IMR-90 (cell line): ENCODE results near the gene CXCL11. TPM values are rescaled to one million over a fixed set of nuclear protein-coding genes. Genes with fewer than 3 reads are reported as not detected.

Experiments used
- ATAC-seq: fragments of 200-7000 bp; cut with Tn5 transposase; 2 replicates; pipeline ENCODE4 v1.9.1; 2020; ENCODE audit warnings: low read depth, mild to moderate bottlenecking, moderate library complexity
- BruUV-seq: library from RNA; stranded (reverse); fragments of 400-500 nt; replicated peaks from 2 replicates; lab custom pipeline; 2021; lab: Mats Ljungman, UMichigan
- CTCF ChIA-PET: fragments of 300-600 bp; formaldehyde crosslinking; extraction: SDS; loops from one replicate; lab custom pipeline; 2021; ENCODE audit warnings: antibody characterized with exemption; lab: Yijun Ruan, JAX
- POLR2A ChIA-PET: fragments of 300-600 bp; sonication (Branson Sonifier 250); formaldehyde crosslinking; loops from one replicate; lab custom pipeline; 2022; ENCODE audit warnings: antibody characterized with exemption; ENCODE audit not compliant: unreplicated experiment; lab: Charles Lee
- DNase-seq: peaks from one replicate; pipeline ENCODE4 v3.0.0; 2013
- H2AFZ ChIP-seq: replicated peaks from 2 replicates; pipeline ENCODE3; 2013; ENCODE audit warnings: low read length, mild to moderate bottlenecking; ENCODE audit not compliant: poor library complexity
- H2AK5ac ChIP-seq: 2 replicates; pipeline ENCODE4 v1.6.1; 2013; ENCODE audit warnings: low read depth, low read length, inconsistent platforms
- H2AK9ac ChIP-seq: replicated peaks from 2 replicates; pipeline ENCODE3; 2013; ENCODE audit warnings: mild to moderate bottlenecking, low read depth, low read length, moderate library complexity; ENCODE audit not compliant: poor library complexity
- H2BK120ac ChIP-seq: 2 replicates; pipeline ENCODE4 v1.6.1; 2013; ENCODE audit warnings: low read depth, low read length, inconsistent platforms
- H2BK15ac ChIP-seq: 3 replicates; pipeline ENCODE4 v1.6.1; 2013; ENCODE audit warnings: low read depth, low read length, inconsistent platforms
- H2BK20ac ChIP-seq: 2 replicates; pipeline ENCODE4 v1.6.1; 2013; ENCODE audit warnings: low read depth, mild to moderate bottlenecking, inconsistent platforms, low read length, moderate library complexity
- H2BK5ac ChIP-seq: 2 replicates; pipeline ENCODE4 v1.6.1; 2013; ENCODE audit warnings: mild to moderate bottlenecking, low read depth, low read length, inconsistent platforms; ENCODE audit not compliant: poor library complexity, severe bottlenecking
- H3K14ac ChIP-seq: replicated peaks from 2 replicates; pipeline ENCODE4 v1.6.1; 2013; ENCODE audit warnings: low read depth, low read length, inconsistent platforms
- H3K18ac ChIP-seq: 2 replicates; pipeline ENCODE4 v1.6.1; 2013; ENCODE audit warnings: low read depth, low read length, control low read depth
- H3K23ac ChIP-seq: 2 replicates; pipeline ENCODE4 v1.6.1; 2013; ENCODE audit warnings: low read depth, low read length, inconsistent platforms
- H3K27ac ChIP-seq: 2 replicates; pipeline ENCODE4 v1.5.1; 2013; ENCODE audit warnings: mild to moderate bottlenecking, control low read depth, low read length; ENCODE audit not compliant: insufficient read depth
- H3K27me3 ChIP-seq: 2 replicates; pipeline ENCODE4 v1.6.1; 2013; ENCODE audit warnings: low read length; ENCODE audit not compliant: control insufficient read depth, insufficient read depth
- H3K36me3 ChIP-seq: 2 replicates; pipeline ENCODE4 v1.6.1; 2013; ENCODE audit warnings: low read length, mixed read lengths; ENCODE audit not compliant: control insufficient read depth, insufficient read depth
- H3K4ac ChIP-seq: 2 replicates; pipeline ENCODE4 v1.6.1; 2013; ENCODE audit warnings: low read depth, low read length, inconsistent platforms
- H3K4me1 ChIP-seq: 2 replicates; pipeline ENCODE4 v1.6.1; 2013; ENCODE audit warnings: low read length, mixed read lengths; ENCODE audit not compliant: control insufficient read depth, insufficient read depth
- H3K4me2 ChIP-seq: 2 replicates; pipeline ENCODE4 v1.6.1; 2013; ENCODE audit warnings: low read depth, mild to moderate bottlenecking, control low read depth, low read length, moderate library complexity
- H3K4me3 ChIP-seq: 2 replicates; pipeline ENCODE4 v1.5.1; 2013; ENCODE audit warnings: low read depth, mild to moderate bottlenecking, control low read depth, low read length, moderate library complexity; ENCODE audit not compliant: insufficient read depth
- H3K56ac ChIP-seq: 2 replicates; pipeline ENCODE4 v1.6.1; 2013; ENCODE audit warnings: low read length, inconsistent platforms; ENCODE audit not compliant: insufficient read depth; ENCODE audit errors: extremely low read depth
- H3K79me1 ChIP-seq, 2 experiments: 2 replicates each; pipeline ENCODE4 v1.6.1; 2013; ENCODE audit warnings: low read length in 2 of 2, inconsistent platforms in 1 of 2, low read depth in 1 of 2
- H3K9ac ChIP-seq: 2 replicates; pipeline ENCODE4 v1.6.1; 2013; ENCODE audit warnings: low read depth, low read length, control low read depth
- H3K9me1 ChIP-seq: 2 replicates; pipeline ENCODE4 v1.6.1; 2013; ENCODE audit warnings: low read length, inconsistent platforms; ENCODE audit not compliant: insufficient read depth
- H3K9me3 ChIP-seq: 2 replicates; pipeline ENCODE4 v1.6.1; 2013; ENCODE audit warnings: low read length; ENCODE audit not compliant: control insufficient read depth, insufficient read depth
- H4K20me1 ChIP-seq: 2 replicates; pipeline ENCODE4 v1.6.1; 2013; ENCODE audit warnings: low read length, inconsistent platforms; ENCODE audit not compliant: insufficient read depth
- H4K5ac ChIP-seq: 2 replicates; pipeline ENCODE4 v1.6.1; 2013; ENCODE audit warnings: mild to moderate bottlenecking, low read depth, low read length, control low read depth
- H4K8ac ChIP-seq, 2 experiments: 2 replicates each; pipeline ENCODE4 v1.6.1; 2013; ENCODE audit warnings: low read depth in 2 of 2, low read length in 2 of 2, control low read depth in 1 of 2, inconsistent platforms in 1 of 2
- H4K91ac ChIP-seq: 2 replicates; pipeline ENCODE4 v1.6.1; 2013; ENCODE audit warnings: low read depth, low read length, inconsistent platforms; ENCODE audit not compliant: insufficient read depth
- BHLHE40 ChIP-seq: fragments of 150-350 bp; IDR thresholded peaks from 2 replicates; pipeline ENCODE4 v1.6.1; 2016; ENCODE audit warnings: mild to moderate bottlenecking, low read depth, low read length
- CEBPB ChIP-seq: IDR thresholded peaks from 2 replicates; pipeline ENCODE4 v1.6.1; 2012; ENCODE audit warnings: low read depth, low read length, improper control_type of control experiment
- CHD1 ChIP-seq: IDR thresholded peaks from 2 replicates; pipeline ENCODE4 v1.6.1; 2012; ENCODE audit warnings: low read depth, low read length, improper control_type of control experiment
- ELK1 ChIP-seq: fragments of 150-350 bp; IDR thresholded peaks from 2 replicates; pipeline ENCODE4 v1.6.1; 2016; ENCODE audit warnings: low read depth, mild to moderate bottlenecking, low read length, moderate library complexity, borderline replicate concordance
- FOS ChIP-seq: fragments of 150-350 bp; IDR thresholded peaks from 2 replicates; pipeline ENCODE4 v1.6.1; 2016; ENCODE audit warnings: low read depth, low read length
- MAFK ChIP-seq: IDR thresholded peaks from 2 replicates; pipeline ENCODE4 v1.6.1; 2012; ENCODE audit warnings: low read depth, low read length, improper control_type of control experiment
- MAZ ChIP-seq: IDR thresholded peaks from 2 replicates; pipeline ENCODE4 v1.6.1; 2012; ENCODE audit warnings: low read depth, mild to moderate bottlenecking, low read length, improper control_type of control experiment, moderate library complexity, borderline replicate concordance
- MXI1 ChIP-seq: IDR thresholded peaks from 2 replicates; pipeline ENCODE4 v1.6.1; 2012; ENCODE audit warnings: low read depth, mild to moderate bottlenecking, low read length, moderate library complexity, borderline replicate concordance
- NFE2L2 ChIP-seq: fragments of 150-350 bp; IDR thresholded peaks from 2 replicates; pipeline ENCODE4 v1.6.1; 2016; ENCODE audit warnings: low read depth, mild to moderate bottlenecking, low read length
- RAD21 ChIP-seq: IDR thresholded peaks from 2 replicates; pipeline ENCODE4 v1.6.1; 2012; ENCODE audit warnings: low read length, improper control_type of control experiment
- RCOR1 ChIP-seq: IDR thresholded peaks from 2 replicates; pipeline ENCODE4 v1.6.1; 2012; ENCODE audit warnings: mild to moderate bottlenecking, low read length, improper control_type of control experiment; ENCODE audit not compliant: insufficient replicate concordance
- RFX5 ChIP-seq: IDR thresholded peaks from 2 replicates; pipeline ENCODE4 v1.8.0; 2012; ENCODE audit warnings: low read depth, mild to moderate bottlenecking, low read length, moderate library complexity
- SMC3 ChIP-seq: fragments of 150-350 bp; IDR thresholded peaks from 2 replicates; pipeline ENCODE4 v1.6.1; 2016; ENCODE audit warnings: low read depth, mild to moderate bottlenecking, antibody characterized with exemption, low read length, moderate library complexity
- WGBS, 2 experiments: methylation state at CpG; one replicate each; pipeline versions ENCODE4 v1.1.5 to v1.1.7; 2013; ENCODE audit warnings: missing lambda C conversion rate in 2 of 2; ENCODE audit not compliant: insufficient read length in 1 of 2; ENCODE audit errors: extremely low coverage in 2 of 2; 5-methylcytosine and 5-hydroxymethylcytosine counted together
- dilution Hi-C: fragments of 300-500 bp; cut with HindIII; formaldehyde crosslinking; loops from one replicate; pipeline ENCODE4 v1.14.3; 2018; ENCODE audit warnings: low sequenced_read_pairs; ENCODE audit not compliant: unreplicated experiment
- in situ Hi-C: fragments of 300-500 bp; cut with MboI; formaldehyde crosslinking; loops from 3 replicates; pipeline ENCODE4 v1.14.3; 2019; ENCODE audit warnings: low sequenced_read_pairs, inconsistent platforms, mixed read lengths
- intact Hi-C: fragments of 100-400 bp; cut with micrococcal nuclease; formaldehyde crosslinking; loops from 2 replicates; pipeline ENCODE4 v1.10.0; 2022
- polyA plus RNA-seq, 3 experiments: library from polyadenylated mRNA; depleted of rRNA; stranded (reverse); fragments of >200 nt; gene quantifications; 2 replicates each; pipeline ENCODE4 v1.2.3, GENCODE V29; 2012; ENCODE audit warnings: low replicate concordance in 1 of 3
- total RNA-seq: library from RNA; depleted of rRNA; stranded (reverse); fragments of >200 nt; gene quantifications from 2 replicates; pipeline ENCODE4 v1.2.3, GENCODE V29; 2012

CXCL11 gene
- total and polyA plus RNA-seq, 2 of the 4 experiments (the other 2 are of a cell fraction), result under 0.01 TPM; not detected in 1

- no peaks in the 10 kb centered on the region for H3K27me3 ChIP-seq
- H3K9ac ChIP-seq, result no peak overlapping the region
- peaks cover 27 to 62% of the 10 kb centered on the region in 2 experiments for H3K79me1 ChIP-seq
- 50% methylated on average over 2 of the region's 3 CpGs; no CpG with 5 or more reads in 1 of the 2 experiments for WGBS, 2 experiments
- DNase-seq, result peak; percentile 96
- no peak overlapping the region for H3K4ac ChIP-seq
- H2BK5ac ChIP-seq, result peak overlapping the region; percentile 50
- peaks cover 36% of the 10 kb centered on the region for H4K20me1 ChIP-seq
- dilution Hi-C loops (no loop called here), intact Hi-C loops (no loop called here), in situ Hi-C loops (no loop called here)
- H3K4me2 ChIP-seq, result no peak overlapping the region
- TF ChIP-seq RFX5 (no peak), NFE2L2 (peak; percentile 82), MXI1 (no peak), MAFK (0 out of 2 replicates have a peak, but pooled peaks have one; percentile 31), CHD1 (no peak), RCOR1 (peak; percentile 55), MAZ (no peak), BHLHE40 (no peak), CEBPB (peak; percentile 5; the same call in 1 of the 2 replicates), RAD21 (no peak), SMC3 (no peak), ELK1 (no peak), FOS (peak; percentile 44; the same call in 1 of the 2 replicates)
- no peak overlapping the region for H3K18ac ChIP-seq
- peak overlapping the region; percentile 35; the same call in 1 of the 2 replicates for H3K14ac ChIP-seq
- H4K91ac ChIP-seq, result no peak overlapping the region
- H3K56ac ChIP-seq, result no peak overlapping the region
- no peak overlapping the region for H2BK15ac ChIP-seq
- peak; percentile 94 for ATAC-seq
- no peak overlapping the region for H4K5ac ChIP-seq
- no peak overlapping the region for H2BK120ac ChIP-seq
- H2AFZ ChIP-seq, result no peak overlapping the region
- H3K36me3 ChIP-seq, result peaks cover 7% of the 10 kb centered on the region
- H4K8ac ChIP-seq, result no peak overlapping the region
- H3K9me1 ChIP-seq, result peaks cover 16% of the 10 kb centered on the region
- H3K4me1 ChIP-seq, result peaks cover 3% of the 10 kb centered on the region
- H2AK9ac ChIP-seq, result no peak overlapping the region
- H3K9me3 ChIP-seq, result no peaks in the 10 kb centered on the region
- no peak overlapping the region for H3K23ac ChIP-seq
- H3K27ac ChIP-seq, result no peak overlapping the region
- no peak overlapping the region for H2BK20ac ChIP-seq
- ChIA-PET CTCF (no interaction called here), POLR2A (no interaction called here)
- no peak overlapping the region for H3K4me3 ChIP-seq
- no TSS peak for BruUV-seq
- no peak overlapping the region; the same call in 1 of the 2 replicates for H2AK5ac ChIP-seq
These were observed 50.8 kb downstream of the CXCL11 start for GRCh38 chr4:75985116-75985515.
